Measurements from ENCODE around the gene TMEM143.
A peak's percentile ranks its signal among the peaks of the same experiment; 100 is the strongest.

The TMEM143 gene

DNA sequence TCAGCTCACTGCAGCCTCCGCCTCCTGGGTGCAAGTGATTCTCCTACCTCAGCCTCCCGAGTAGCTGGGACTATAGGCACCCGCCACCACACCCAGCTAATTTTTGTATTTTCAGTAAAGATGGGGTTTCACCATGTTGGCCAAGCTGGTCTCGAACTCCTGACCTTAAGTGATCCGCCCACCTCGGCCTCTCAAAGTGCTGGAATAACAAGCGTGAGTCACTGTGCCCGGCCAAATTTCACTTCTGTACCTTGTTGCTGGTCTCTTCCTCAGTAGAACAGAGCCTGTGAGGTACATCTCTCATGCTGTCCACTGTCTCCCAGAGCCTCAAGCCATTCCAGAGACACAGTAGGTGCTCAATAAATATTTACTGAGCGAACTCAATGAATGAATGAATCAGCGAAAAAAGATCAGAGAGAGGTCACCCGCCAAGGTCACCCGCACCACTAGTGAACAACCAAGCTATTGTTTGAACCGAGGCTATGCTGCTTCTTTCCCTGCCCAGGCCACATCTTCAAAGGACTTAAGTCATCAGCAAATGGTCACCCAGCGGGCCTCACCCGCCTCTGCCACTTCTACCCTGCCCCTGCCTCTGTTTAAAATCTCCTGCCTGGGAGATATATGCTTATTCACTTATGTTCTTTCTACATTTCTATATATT is 9.3 kb downstream of the TMEM143 start:
- no peak for DNase-seq

GRCh38 chr19:48353677-48354076 is 10.1 kb downstream of the TMEM143 start:
- no peak for DNase-seq

DNA sequence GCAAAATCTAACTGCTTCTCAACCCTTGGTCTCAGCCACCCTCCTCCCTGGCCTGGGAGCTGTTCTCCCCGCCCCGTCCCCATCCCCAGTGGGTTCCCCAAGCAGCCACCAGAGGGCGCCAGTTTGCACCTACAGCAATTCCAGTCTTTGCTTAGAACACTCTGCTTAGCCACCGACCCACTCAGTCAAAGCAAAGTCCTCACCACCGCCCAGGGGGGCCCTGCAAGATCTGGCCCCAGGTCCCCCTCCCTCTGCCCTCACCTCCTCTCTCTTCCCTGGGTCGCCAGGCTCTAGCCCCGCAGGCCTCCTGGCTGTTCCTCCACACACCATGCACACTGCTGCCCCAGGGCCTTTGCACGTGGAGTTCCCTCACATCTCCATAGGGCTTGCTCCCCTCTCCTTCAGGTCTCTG is 12.4 kb downstream of the TMEM143 start:
- DNase-seq: peak; percentile 66

DNA sequence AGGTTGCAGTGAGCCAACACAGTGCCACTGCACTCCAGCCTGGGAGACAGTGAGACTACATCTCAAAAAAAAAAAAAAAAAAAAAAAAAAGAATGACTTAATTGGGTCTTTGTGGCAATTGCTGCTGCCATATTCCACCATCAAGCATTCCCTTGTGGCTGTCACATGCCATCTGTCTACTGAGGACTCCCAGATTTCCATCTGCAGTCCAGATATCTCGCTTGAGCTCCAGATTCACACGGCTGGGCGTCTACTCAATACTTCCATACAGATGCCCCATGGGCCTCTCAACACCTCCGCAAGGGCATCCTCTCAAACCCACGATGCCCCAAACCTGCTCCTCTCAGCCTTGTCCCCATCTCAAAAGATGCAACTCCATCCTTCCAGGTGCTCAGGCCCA is 12.9 kb downstream of the TMEM143 start:
- no peak for DNase-seq

DNA sequence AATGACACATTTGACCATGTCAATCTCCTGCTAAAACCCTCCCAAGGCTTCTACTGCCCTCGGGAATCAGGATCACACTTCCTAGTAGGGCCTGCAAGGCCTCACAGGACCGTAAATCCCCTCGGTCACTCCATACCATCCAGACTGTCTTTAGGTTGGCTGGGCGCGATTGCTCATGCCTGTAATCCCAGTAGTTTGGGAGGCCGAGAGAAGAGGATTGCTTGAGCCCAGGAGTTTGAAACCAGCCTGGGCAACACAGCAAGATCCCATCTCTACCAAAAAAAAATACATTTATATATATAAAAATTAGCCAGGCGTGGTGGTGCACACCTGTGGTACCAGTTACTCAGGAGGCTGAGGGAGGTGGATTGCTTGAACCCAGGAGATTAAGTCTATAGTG is 15.0 kb downstream of the TMEM143 start:
- no peak for DNase-seq

DNA sequence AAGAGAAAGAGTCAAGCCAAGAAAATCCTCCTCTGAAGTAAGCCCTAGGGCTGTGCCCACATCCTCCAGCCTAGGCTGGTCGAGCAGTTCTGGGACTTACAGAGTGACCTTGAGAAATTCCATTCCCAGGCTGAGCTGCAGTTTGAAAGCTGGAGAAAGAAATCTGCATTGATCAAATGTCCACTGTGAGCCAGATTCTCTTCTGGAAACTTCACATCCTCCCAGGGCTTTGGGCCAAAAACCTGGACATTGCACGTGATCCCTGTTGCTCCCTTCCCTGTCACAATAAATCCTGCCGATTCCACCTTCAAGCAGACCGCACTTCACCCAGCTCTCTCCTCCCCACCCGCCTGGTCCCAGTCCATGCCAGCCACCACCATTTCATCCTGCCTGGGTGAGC is 15.7 kb downstream of the TMEM143 start:
- no peak for DNase-seq

- DNase-seq: no peak
These were observed 17.5 kb downstream of the TMEM143 start for GRCh38 chr19:48346191-48346590.

GRCh38 chr19:48344892-48345291 is 18.8 kb downstream of the TMEM143 start:
- DNase-seq: peak; percentile 61

DNA sequence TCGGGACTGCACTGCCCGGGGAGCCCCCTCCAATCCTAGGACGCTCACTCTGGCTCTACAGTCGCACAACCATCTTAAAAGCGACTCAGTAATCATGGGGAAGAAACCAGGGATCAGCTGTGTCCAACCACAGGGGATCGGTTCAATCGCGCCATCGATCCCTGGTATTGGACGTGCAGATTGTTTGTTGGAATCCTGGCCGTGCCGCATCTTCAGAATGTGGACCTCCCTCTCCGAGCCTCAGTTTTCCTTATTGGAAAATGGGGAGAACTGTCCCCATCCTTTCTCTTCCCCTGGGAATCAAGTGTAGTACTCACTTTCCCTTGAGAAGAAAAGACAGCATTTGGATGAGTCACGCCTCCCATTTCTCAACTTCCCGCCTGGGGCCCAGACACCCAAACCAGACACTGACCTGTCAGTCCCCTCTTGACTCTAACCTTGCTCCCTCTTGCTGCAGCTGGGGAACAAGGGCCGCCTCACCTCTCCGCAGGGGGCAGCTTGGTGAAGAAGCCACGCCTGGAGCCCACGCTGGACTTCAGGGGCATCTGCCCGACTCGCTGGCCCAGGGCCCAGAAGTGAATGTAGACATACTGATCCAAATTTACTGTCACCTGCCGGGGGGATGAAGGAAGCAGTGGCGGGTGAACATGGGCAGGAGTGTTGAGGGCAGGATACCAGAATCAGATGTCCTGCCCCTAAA is 20.7 kb downstream of the TMEM143 start:
- no peak for DNase-seq

- no peak for DNase-seq
These were observed 21.4 kb downstream of the TMEM143 start for GRCh38 chr19:48342414-48342738.

DNA sequence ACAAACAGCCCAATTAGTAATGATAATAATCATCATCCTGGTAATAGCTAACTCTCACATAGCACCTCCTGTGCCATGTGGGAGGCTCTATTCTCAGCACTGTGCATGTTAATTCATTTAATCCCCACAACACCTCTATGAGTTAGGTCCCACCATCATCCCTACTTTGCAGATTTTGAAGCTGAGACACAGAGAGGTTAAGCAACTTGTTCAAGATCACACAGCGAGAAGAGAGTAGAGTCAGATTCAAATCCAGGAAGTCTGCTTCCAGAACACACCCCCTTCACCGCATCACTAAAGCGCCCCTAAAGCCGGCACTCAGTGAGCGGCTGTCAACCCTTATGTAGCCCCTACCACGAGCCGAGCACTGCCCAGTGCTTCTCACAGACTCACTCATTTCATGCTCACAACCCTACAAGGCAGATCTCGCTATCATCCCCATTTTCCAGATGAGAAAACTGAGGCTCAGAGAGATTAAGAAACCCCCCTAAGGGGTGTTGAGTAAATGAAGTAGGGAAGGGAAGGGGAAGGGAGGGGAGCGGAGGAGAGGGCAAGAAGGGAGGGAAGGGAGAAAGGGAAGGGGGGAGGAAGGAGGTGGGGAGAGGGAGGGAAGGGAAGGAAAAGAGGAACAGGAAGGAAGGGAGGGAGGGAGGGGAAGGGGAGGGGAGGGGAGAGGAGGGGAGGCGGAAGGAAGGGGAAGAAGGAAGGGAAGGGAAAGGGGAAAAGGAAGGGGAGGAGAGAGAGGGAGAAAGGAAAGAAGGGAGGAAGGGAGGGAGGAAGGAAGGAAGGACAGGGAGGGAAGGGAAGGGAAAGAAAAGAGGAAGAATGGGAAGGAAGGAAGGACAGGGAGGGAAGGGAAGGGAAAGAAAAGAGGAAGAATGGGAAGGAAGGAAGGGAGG is 22.0 kb downstream of the TMEM143 start:
- DNase-seq: no peak

DNA sequence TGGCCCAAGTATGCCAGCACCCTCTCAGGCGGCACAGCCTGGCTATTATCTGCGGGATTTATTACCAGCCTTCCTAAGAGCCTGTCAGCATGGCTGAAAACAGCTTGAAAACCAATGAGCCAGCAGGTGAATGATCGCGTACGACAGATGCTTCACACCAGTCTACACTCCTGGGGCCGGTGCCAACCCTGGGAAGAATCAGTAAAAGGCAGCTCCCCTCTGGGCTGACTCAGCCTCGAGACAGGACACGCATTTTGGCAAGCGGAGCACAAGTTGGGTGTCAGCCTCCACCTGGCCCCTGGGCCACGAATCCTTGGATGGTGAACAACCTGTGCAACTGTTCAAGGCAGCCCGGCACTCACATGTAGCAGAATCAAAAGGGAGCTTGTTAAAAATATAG is 22.7 kb downstream of the TMEM143 start:
- no peak for DNase-seq

DNA sequence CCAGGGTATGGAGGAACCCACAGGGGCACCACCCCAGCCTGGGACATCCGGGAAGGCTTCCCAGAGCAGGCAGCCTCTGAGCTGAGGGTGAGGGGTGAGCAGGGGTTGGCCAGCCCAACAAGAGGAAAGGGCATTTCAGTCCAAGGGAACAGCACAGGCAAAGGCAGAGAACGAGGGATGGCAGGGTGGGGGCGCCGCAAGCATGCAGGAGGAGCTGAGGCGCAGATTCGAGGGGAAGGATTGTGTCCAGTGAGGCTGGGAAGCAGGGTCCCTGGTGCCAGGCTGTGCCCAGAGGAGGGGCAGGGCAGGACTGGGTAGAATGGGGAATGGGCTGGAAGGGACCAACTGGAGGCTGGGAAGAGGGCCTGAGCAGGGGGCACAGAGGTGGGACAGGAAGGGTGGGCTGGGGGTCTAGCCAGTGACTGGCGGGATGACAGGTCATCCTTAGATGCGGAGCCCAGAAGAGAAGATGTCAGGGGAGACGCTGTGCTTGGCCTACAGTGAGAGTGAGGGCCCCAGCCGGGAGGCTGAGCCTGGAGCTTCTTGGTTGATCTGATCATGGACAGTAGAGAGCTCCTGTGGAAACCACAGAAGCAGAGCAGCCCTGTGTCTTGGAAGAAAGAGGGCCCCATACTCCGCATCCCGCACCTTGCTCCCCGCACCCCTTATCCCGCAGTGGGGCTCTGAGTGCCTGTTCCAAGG is 24.8 kb downstream of the TMEM143 start:
- no peak for DNase-seq

GRCh38 chr19:48338253-48338755 is 25.4 kb downstream of the TMEM143 start:
- no peak for DNase-seq

DNA sequence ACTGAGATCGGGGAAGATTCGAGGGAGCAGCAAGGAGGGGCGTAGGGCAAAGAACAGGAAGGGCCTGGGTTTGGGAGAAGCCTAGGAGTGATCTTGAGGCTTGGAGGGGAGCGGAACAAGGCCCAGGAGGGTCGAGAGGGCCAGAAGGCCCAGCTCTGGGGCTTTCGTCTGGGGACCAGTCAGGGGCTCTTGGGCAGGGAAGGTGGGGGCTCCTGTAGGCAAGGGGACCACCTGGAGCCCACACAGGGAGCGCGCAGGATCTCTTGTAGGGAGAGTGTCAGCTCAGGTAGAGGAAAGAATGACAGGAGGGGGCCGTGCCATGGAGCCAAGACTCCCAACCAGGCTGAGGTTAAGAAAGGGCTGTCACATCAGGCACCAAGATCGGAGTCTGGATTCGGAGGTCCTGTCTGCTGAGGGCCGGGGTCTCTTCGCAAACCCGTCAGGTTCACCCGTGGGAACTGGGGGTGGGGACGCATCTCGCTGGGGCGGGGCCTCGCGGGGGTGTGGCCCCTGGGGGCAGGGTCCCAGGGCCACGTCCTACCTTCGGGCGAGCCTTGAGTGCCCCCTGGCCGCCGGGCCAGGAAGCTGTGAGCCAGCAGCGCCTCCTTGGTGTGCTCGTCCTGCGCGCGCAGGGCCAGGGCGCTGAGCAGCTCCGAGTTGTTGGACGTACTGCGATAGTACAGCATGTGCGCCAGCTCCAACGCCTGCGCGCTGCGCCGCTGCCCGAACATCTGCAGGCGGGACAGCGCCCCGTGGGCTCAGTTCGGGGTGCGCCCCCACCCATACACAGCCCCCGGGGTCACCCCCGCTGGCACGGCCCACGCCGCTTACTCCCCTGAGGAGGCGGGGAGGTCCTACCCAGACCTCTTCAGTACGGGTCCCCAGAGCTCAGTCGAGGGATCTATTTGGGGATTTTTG is 30.0 kb downstream of the TMEM143 start:
- DNase-seq: peak; percentile 86

- peak; percentile 69 for DNase-seq
These were observed 30.9 kb downstream of the TMEM143 start for GRCh38 chr19:48332662-48333466.

DNA sequence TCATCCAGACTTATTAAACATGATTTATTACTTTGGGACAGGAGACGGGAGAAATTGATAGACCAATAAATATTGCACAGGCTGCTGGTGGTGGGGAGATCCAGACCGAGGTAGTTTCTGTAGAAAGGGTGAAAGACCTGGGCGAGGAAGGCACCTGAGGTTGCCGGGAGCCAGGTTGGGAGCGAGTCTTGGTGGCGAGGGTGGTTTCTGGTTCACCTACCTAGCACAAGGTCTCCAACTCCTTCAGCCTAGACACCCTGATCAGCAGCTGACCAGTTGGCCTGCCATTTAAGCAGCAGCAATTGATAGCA is 31.4 kb downstream of the TMEM143 start:
- DNase-seq: no peak

DNA sequence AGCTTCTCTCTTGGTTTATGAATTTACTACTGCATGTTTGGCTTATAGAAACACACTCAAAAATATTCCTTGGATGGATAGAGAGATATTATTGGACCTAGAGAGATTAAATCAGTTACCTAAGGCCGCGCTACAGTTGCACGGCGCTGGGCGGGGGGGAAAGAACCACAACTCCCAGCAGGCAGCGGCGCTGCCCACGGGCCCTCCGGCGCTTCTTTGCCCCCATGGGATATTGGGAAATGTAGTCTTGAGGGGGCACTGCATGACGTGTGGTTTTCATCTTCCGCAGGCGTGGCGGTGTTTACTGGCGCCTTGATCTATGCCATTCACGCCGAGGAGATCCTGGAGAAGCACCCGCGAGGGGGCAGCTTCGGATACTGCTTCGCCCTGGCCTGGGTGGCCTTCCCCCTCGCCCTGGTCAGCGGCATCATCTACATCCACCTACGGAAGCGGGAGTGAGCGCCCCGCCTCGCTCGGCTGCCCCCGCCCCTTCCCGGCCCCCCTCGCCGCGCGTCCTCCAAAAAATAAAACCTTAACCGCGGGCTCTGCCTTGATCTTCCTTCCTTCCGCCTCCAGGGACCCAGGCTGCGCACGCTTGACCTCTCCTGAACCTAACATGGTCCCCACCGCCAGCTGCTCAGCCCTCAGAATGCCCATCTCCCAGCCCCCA is 33.6 kb downstream of the TMEM143 start:
- no peak for DNase-seq

- no peak for DNase-seq
These were observed 34.4 kb downstream of the TMEM143 start for GRCh38 chr19:48329167-48329891.
